Omental fat pad (tissue), 4 donors: ENCODE results near the gene GNPTG. TPM values are rescaled to one million over a fixed set of nuclear protein-coding genes. Genes with fewer than 3 reads are reported as not detected.

Source experiments
- ATAC-seq: fragments of 150-250 bp; one replicate; pipeline ENCODE4 v1.9.1; 2016; ENCODE audit warnings: mild to moderate bottlenecking, moderate library complexity; ENCODE audit not compliant: low FRiP score
- DNase-seq: peaks from one replicate; pipeline ENCODE4 v3.0.0-alpha.2; 2019; ENCODE audit warnings: low spot score
- total RNA-seq, 4 donors: library from RNA; depleted of rRNA; stranded (reverse); fragments of >200 nt; gene quantifications; one replicate each; pipeline ENCODE4 v1.1.0, GENCODE V29; 2016
- TF ChIP-seq, protein P1 (sequence below), 3 donors: fragments of 450-650 bp; IDR thresholded peaks; one replicate each; pipeline ENCODE4 v1.5.1; 2016 to 2017; ENCODE audit warnings: antibody characterized with exemption in 3 of 3, mild to moderate bottlenecking in 3 of 3, moderate library complexity in 2 of 3

The GNPTG gene
- total RNA-seq, 4 donors from 2014 or later = 48.3 to 77.1 (median 65.8) TPM

DNA sequence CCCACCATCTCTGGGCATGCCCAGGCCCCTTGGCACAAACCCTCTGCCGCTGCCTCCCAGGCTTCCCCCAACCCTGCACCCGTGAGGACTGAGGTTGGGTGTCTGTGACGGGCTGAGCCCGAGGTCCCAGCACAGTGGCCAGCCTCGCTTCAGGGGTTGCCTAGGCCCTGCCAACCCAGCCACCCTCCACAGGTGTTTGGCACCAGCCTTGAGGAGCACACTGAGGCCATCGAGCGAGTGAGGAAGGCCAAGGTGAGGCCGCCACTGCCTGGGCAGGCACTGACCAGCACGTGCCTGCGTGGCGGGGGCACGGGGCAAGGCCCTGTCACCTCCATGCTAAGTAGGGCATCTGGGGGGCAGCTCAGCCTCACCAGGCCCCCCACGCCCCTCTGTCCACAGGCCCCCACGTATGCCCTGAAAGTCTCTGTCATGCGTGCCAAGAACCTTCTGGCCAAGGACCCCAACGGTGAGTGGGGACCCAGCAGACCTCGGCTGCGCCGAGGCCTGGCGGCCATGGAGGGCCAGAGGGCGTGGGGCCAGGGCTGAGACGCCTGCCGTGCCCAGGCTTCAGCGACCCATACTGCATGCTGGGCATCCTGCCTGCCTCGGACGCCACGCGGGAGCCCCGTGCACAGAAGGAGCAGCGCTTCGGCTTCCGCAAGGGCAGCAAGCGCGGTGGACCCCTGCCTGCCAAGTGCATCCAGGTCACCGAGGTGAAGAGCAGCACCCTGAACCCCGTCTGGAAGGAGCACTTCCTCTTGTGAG, 10.8 kb upstream of the GNPTG start:
- DNase-seq (no peak), ATAC-seq (no peak)
- TF ChIP-seq, protein P1, sequence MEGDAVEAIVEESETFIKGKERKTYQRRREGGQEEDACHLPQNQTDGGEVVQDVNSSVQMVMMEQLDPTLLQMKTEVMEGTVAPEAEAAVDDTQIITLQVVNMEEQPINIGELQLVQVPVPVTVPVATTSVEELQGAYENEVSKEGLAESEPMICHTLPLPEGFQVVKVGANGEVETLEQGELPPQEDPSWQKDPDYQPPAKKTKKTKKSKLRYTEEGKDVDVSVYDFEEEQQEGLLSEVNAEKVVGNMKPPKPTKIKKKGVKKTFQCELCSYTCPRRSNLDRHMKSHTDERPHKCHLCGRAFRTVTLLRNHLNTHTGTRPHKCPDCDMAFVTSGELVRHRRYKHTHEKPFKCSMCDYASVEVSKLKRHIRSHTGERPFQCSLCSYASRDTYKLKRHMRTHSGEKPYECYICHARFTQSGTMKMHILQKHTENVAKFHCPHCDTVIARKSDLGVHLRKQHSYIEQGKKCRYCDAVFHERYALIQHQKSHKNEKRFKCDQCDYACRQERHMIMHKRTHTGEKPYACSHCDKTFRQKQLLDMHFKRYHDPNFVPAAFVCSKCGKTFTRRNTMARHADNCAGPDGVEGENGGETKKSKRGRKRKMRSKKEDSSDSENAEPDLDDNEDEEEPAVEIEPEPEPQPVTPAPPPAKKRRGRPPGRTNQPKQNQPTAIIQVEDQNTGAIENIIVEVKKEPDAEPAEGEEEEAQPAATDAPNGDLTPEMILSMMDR (IDR thresholded peaks at IDR 0.05) = no peak

DNA sequence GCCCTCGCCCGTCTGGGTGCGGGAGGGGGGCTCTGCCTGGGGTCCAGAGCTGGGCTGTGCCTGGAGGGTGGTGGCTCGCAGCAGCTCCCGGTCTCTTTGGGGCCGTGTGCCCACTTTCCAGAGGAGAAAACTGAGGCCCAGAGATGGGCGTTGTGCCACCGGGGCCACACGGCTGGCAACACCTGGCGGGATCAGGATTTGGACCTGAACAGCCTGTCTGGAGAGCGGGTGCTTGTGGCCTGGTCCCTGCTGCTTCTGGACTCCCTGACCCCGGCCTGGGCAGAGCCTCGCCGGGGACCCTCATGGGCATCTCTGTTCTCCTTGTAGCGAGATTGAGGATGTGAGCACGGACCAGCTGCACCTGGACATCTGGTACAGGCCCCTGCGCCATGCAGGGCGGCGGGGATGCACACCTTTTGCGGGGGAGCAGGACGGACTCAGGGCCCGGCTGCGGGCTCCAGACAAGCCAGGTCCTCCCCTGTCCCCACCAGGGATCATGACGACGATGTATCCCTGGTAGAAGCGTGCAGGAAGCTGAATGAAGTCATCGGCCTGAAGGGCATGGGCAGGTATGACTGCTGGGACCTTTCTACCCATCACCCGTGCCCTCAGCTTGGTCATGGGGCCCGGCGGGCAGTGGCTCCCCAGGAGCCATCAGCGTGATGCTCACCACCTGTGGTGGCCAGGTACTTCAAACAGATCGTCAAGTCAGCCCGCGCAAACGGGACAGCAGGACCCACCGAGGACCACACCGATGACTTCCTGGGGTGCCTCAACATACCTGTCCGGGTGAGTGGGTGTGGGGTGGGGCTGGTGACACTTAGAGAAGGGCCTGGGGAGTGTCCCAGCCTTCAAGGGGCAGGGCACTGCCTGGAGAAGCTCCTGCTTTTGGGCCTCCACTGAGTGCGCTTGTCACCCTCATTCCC, 10.0 kb upstream of the GNPTG start:
- TF ChIP-seq, protein P1 (IDR thresholded peaks at IDR 0.05) = no peak
- no peak for ATAC-seq
- no peak for DNase-seq

DNA sequence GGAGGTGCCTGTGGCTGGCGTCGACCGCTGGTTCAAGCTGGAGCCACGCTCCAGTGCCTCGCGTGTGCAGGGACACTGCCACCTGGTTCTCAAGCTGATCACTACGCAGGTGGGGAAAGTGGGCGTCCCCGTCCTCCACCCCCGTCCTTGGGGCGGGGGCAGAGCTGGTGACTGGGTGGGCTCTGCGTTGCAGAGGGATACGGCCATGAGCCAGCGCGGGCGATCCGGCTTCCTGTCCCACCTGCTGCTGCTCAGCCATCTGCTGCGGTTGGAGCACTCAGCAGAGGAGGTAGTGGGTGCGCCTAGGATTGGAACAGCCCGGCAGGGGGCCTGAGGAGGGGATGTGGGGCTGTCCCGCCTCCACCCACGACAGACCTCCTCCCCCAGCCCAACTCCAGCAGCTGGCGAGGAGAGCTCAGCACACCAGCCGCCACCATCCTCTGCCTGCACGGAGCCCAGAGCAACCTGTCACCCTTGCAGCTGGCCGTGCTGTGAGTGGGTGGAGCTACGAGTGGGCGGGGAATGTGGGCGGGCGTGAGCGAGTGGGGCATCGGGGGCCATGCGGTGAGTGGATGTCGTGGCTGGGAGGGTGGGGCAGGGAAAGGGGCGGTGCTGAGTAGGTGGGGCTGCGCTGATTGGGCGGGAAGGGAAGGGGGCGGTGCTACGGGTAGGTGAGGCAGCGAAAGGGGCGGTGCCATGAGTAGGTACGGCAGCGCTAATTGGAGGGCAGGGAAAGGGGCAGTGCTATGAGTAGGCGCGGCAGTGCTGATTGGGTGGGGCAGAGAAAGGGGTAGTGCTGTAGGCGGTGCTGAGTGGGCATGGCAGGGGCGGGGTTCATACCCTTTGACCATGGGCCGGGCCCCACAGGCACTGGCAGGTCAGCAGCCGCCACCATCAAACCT, 9.0 kb upstream of the GNPTG start:
- DNase-seq (peak; percentile 78), ATAC-seq (peak; percentile 97)
- TF ChIP-seq, protein P1 (IDR thresholded peaks at IDR 0.05) = no peak

DNA sequence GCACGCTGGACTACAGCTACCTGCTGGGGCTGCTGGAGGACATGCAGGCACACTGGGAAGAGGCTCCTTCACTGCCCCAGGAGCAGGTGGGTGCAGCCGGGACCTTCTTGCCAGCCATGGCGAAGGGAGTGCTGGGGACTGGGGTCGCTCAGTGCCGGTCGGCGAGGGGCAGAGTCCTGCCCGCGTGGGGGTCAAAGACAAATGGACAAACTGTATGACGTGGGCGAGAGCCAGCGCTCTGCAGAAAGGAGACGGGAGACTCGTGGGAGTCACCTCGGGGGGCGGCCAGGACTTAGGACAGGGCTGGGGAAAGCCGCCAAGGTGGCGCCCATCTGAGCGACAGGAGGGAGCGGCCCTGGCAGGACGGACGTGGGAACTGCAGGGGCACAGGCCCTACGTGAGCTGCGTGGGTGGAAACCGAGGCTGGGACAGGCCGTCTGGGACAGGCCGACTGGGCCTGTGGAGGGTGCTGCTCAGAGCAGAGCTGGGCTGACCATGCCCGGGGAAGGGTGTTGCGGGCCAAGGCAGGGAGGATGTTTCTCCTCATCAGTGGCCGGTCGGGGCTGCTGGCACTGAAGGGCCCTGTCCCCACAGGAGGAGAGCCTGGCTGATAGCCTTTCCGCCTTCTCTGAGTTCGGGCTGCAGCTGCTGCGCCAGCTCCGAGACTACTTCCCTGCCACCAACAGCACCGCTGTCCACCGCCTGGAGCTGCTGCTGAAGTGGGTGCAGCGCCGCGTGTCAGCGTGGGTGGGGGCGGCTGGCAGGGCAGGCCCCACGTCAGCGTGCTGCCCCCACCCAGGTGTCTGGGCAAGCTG, 8.1 kb upstream of the GNPTG start:
- DNase-seq (no peak), ATAC-seq (no peak)
- TF ChIP-seq, protein P1 (IDR thresholded peaks at IDR 0.05) = no peak

DNA sequence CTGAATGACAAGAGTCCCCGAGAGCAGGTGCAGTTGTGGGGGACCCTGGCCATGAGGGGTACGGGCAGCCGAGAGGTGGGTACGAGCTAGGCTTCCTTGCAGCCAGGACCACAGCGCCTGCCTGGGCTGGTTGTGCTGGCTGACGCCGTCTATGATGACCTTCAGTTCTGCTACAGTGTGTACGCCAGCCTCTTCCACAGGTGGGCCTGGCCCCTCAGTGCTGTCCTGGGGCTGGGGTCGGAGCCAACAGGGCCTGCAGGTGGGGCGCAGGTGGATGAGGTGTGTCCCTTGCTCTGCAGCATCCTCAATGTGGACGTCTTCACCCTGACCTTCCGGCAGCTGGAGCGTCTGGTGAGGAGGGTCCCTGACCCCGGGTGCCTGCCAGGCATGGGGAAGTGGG, 7.2 kb upstream of the GNPTG start:
- ATAC-seq (no peak), DNase-seq (no peak)
- TF ChIP-seq, protein P1 (IDR thresholded peaks at IDR 0.05) = no peak

DNA sequence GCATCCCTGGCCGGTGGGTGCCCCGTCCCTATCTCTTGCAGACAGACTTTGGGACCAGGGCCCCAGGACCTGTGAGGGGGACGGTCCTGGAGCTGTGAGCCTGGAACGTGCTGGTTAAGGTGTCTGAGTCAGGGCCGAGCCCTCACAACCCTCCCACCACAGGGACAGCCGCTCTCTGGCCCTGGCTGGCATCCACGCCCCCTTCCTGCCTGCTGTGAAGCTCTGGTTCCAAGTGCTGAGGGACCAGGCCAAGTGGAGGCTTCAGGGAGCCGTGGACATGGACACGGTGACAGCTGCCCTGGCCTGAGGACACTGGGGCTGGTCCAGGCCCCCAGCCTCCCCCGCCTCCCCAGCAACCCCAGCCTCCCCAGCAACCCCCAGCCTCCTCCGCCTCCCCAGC, 6.6 kb upstream of the GNPTG start:
- DNase-seq (no peak), ATAC-seq (no peak)
- TF ChIP-seq, protein P1 (IDR thresholded peaks at IDR 0.05) = no peak
